ENCODE measurements around the gene MYPN. TPM values are rescaled to one million over a fixed set of nuclear protein-coding genes. Genes with fewer than 3 reads are reported as not detected.

Gene MYPN
- total and polyA plus RNA-seq, 5 donors: 27.2 to 134 (median 83.4) TPM

DNA sequence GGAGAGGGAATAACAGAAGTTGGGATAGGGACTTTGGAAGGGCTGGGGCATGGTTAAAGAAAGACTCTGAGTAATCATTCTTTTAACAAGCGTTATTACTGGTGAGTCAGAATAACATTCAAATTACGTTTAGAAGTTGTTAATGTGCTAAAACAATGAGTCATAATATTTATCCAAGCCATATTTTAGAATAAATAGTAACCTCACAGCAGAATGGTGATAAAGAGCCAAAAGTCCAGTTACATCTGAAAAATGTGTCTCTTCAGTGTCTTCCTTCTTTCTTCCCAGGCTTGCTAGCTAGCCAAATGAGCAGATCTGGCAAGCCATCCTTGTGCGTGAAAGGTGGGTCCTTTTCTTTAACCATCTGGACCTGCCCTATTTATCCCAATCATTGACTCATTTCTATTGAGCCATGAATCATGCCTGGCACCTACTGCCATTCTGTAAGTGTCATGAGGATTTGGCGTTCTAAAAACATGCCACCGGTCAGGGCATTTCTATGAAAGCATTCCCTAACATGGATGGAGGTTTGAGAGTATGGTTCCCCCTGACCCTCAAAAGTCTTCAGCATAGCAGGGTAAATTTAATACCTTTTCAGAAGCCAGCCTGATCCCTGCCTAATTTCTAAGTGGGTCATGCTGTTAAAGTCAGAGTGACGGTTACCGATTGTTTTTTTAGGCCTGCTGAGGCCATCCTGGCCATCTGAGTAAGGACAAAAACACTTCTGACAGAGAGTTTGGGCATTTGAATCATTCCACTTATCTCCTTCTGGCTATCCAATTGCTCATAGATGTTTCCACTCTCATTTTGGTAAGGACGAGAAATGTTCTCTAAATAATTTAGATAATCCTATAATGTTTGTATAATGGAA lies 26.9 kb downstream of the MYPN start:
- ATAC-seq (peak; percentile 69), DNase-seq (no peak)
- intact Hi-C loops (cut with DNase I): no loop called here
- Histone ChIP-seq H3K9me3 (ENCODE audit: control insufficient read depth, low read length) (no peaks in the 10 kb centered on the region), H3K4me1 (ENCODE audit: control insufficient read depth, insufficient read depth, low read length) (peaks cover 4% of the 10 kb centered on the region), H3K4me3 (ENCODE audit: low read length) (no peak overlapping the region), H3K27ac (ENCODE audit: low read length) (peak overlapping the region; percentile 91), H3K27me3 (ENCODE audit: control insufficient read depth, insufficient read depth) (no peaks in the 10 kb centered on the region)
- WGBS: 39% methylated on average over 8 of the region's 8 CpGs

DNA sequence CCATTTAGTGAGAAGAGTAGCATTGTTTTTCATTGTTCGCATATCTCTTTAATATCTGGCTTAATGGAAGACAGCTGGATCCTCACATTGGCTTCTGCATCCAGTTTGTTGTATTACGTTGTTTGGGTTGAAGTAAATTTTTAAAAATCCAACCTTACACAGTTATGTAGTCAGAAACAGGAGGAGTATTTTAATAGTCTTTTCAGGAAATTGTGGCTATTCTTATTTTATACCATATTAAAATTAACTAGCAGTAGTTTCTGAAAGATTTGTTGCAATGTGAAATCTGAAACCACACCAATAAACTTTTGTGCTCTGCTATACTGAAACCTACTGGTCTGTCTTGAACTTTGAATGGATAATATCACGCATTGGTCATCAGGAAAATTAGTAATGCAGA lies 27.9 kb downstream of the MYPN start:
- Histone ChIP-seq H3K9me3 (ENCODE audit: control insufficient read depth, low read length) (no peaks in the 10 kb centered on the region), H3K4me1 (ENCODE audit: control insufficient read depth, insufficient read depth, low read length) (peaks cover 4% of the 10 kb centered on the region), H3K4me3 (ENCODE audit: low read length) (no peak overlapping the region), H3K27ac (ENCODE audit: low read length) (no peak overlapping the region), H3K27me3 (ENCODE audit: control insufficient read depth, insufficient read depth) (no peaks in the 10 kb centered on the region)
- no peak for DNase-seq
- 80% methylated on average over 3 of the region's 3 CpGs for WGBS
- intact Hi-C loops (cut with DNase I): no loop called here
- no peak for ATAC-seq

DNA sequence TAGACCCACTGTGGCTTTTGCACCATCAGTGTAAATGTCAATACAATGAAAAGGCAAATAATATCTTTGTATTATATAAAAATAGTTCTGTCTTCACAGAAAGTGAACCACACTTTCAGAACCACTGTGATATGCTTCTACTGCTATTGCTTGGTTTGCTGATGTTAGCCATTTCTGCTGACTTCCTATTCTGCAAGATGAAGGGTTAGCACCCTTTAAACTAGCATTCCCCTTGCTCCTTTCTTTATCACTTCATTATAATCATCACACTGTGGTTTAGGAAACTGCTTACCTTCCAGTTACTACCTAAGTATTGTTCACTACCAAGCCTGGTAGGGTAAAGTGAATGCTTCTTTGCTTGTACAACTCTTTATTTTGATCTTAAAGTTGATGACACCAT lies 29.2 kb downstream of the MYPN start:
- intact Hi-C loops (cut with DNase I): no loop called here
- no peak for DNase-seq
- Histone ChIP-seq H3K4me3 (ENCODE audit: low read length) (no peak overlapping the region), H3K9me3 (ENCODE audit: control insufficient read depth, low read length) (no peaks in the 10 kb centered on the region), H3K4me1 (ENCODE audit: control insufficient read depth, insufficient read depth, low read length) (peaks cover 4% of the 10 kb centered on the region), H3K27me3 (ENCODE audit: control insufficient read depth, insufficient read depth) (no peaks in the 10 kb centered on the region), H3K27ac (ENCODE audit: low read length) (no peak overlapping the region)
- no peak for ATAC-seq

DNA sequence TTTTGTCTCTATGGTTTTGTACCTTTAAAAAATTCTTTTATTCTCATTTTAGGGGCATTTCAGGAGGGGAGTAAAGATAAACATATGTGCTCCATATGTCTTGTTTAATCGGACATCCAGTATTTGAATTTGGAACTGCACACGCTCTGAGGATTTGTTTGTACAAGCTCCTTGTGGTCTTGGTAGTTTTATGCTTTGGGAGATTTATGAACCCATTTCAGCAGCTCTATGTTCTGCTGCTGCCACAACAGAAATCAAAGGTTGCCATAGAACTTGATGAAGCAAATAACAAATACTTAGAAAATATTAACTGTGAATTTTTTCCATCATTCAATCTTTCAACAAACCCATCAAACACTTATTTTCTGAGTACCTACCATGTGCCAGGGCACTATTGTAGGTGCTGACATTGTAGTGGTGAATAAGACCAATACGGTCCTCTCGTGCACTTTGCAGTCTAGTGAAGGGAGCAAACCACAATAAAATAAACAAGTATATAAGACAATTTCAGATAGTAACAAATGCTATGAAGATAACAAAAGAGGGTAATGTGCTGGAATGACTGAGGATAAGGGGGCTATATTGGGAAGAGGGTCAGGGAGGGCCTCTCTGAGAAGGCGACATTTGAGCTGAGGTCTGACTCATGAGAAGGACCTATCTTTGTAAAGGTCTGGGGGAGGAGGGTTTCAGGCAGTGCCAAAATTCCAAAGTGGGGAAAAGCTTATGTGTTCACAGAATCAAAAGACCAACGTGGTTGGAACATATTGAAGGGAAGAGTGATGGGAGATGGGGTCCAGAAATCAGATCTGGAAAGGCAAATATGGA lies 30.4 kb downstream of the MYPN start:
- ATAC-seq: peak in 1 of 2 donors; percentile 69
- WGBS: 68% methylated on average over 6 of the region's 6 CpGs

GRCh38 chr10:68142761-68143160 lies 33.5 kb downstream of the MYPN start:
- H3K9me3 ChIP-seq (ENCODE audit: control insufficient read depth, low read length): no peaks in the 10 kb centered on the region
- no peaks in the 10 kb centered on the region for H3K27me3 ChIP-seq (ENCODE audit: control insufficient read depth, insufficient read depth)
- WGBS: 69% methylated on average over 4 of the region's 4 CpGs
- H3K4me3 ChIP-seq (ENCODE audit: low read length): no peak overlapping the region
- ATAC-seq (no peak), DNase-seq (no peak)
- H3K4me1 ChIP-seq (ENCODE audit: control insufficient read depth, insufficient read depth, low read length): peaks cover 4% of the 10 kb centered on the region
- intact Hi-C loops (cut with DNase I): no loop called here
- no peak overlapping the region for H3K27ac ChIP-seq (ENCODE audit: low read length)

More for the DNA sequence above, 30.4 kb downstream of the MYPN start:
- H3K4me1 ChIP-seq (ENCODE audit: control insufficient read depth, insufficient read depth, low read length): peaks cover 4% of the 10 kb centered on the region
- H3K27ac ChIP-seq (ENCODE audit: low read length): peak overlapping the region; percentile 58
- intact Hi-C loops (cut with DNase I): no loop called here
- H3K4me3 ChIP-seq (ENCODE audit: low read length): no peak overlapping the region
- no peaks in the 10 kb centered on the region for H3K27me3 ChIP-seq (ENCODE audit: control insufficient read depth, insufficient read depth)
- no peaks in the 10 kb centered on the region for H3K9me3 ChIP-seq (ENCODE audit: control insufficient read depth, low read length)
- no peak for DNase-seq

DNA sequence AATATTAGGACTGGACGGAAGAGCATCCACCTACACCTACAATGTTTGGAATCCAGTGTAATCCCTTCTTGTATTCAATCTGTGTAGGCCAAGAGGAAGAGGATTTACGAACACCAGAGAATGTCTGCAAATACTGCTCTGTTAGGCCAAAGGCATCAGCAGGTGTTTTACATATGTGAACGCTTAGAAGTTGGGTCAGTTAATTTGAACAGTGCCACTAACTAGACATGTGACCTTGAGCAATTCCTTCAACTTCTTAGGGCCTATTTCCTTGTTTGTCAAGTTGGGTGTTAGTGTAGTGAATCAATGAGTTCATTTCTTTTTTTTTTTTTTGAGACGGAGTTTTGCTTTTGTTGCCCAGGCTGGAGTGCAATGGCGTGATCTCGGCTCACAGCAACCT lies 35.4 kb downstream of the MYPN start:
- H3K4me1 ChIP-seq (ENCODE audit: control insufficient read depth, insufficient read depth, low read length): peaks cover 1% of the 10 kb centered on the region
- H3K4me3 ChIP-seq (ENCODE audit: low read length): no peak overlapping the region
- no peak for DNase-seq
- ATAC-seq: no peak
- intact Hi-C loops (cut with DNase I): no loop called here
- H3K27me3 ChIP-seq (ENCODE audit: control insufficient read depth, insufficient read depth): no peaks in the 10 kb centered on the region
- 94% methylated on average over 6 of the region's 6 CpGs for WGBS
- no peak overlapping the region for H3K27ac ChIP-seq (ENCODE audit: low read length)
- H3K9me3 ChIP-seq (ENCODE audit: control insufficient read depth, low read length): no peaks in the 10 kb centered on the region

GRCh38 chr10:68145705-68146104 lies 36.4 kb downstream of the MYPN start:
- H3K9me3 ChIP-seq (ENCODE audit: control insufficient read depth, low read length): no peaks in the 10 kb centered on the region
- no peaks in the 10 kb centered on the region for H3K27me3 ChIP-seq (ENCODE audit: control insufficient read depth, insufficient read depth)
- intact Hi-C loops (cut with DNase I): no loop called here
- DNase-seq (no peak), ATAC-seq (no peak)
- H3K4me1 ChIP-seq (ENCODE audit: control insufficient read depth, insufficient read depth, low read length): no peaks in the 10 kb centered on the region
- no peak overlapping the region for H3K27ac ChIP-seq (ENCODE audit: low read length)
- 61% methylated on average over 3 of the region's 3 CpGs for WGBS
- H3K4me3 ChIP-seq (ENCODE audit: low read length): no peak overlapping the region

DNA sequence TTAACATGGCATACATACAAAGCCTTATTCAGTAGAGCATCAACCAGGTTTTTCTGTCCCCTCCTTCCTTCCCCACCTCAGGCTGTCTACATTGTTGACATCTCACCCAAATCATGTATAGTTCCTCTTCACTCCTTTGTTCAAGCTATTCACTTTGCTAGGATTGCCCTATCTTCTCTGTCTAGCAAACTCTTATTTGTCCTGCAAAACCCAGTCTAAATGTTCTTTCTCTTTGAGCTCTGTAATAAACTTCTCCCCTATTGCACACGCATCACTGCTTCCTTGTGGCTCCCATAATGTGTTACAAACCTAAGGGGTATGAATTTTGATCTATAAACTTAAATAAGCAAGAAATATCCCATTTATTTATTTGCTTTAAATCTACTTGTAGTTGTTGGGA lies 36.8 kb downstream of the MYPN start:
- Histone ChIP-seq H3K27ac (ENCODE audit: low read length) (no peak overlapping the region), H3K9me3 (ENCODE audit: control insufficient read depth, low read length) (no peaks in the 10 kb centered on the region), H3K4me1 (ENCODE audit: control insufficient read depth, insufficient read depth, low read length) (no peaks in the 10 kb centered on the region), H3K27me3 (ENCODE audit: control insufficient read depth, insufficient read depth) (no peaks in the 10 kb centered on the region), H3K4me3 (ENCODE audit: low read length) (no peak overlapping the region)
- intact Hi-C loops (cut with DNase I): no loop called here
- 96% methylated on average over 1 of the region's 1 CpG for WGBS
- no peak for DNase-seq
- no peak for ATAC-seq

- ATAC-seq: no peak
- H3K27ac ChIP-seq (ENCODE audit: low read length): no peak overlapping the region
- WGBS: 83% methylated on average over 1 of the region's 1 CpG
- no peaks in the 10 kb centered on the region for H3K9me3 ChIP-seq (ENCODE audit: control insufficient read depth, low read length)
- DNase-seq: no peak
- peaks cover 7% of the 10 kb centered on the region for H3K4me1 ChIP-seq (ENCODE audit: control insufficient read depth, insufficient read depth, low read length)
- H3K27me3 ChIP-seq (ENCODE audit: control insufficient read depth, insufficient read depth): no peaks in the 10 kb centered on the region
- H3K4me3 ChIP-seq (ENCODE audit: low read length): no peak overlapping the region
- intact Hi-C loops (cut with DNase I): no loop called here
Measured at GRCh38 chr10:68151453-68151852, 42.2 kb downstream of the MYPN start.

DNA sequence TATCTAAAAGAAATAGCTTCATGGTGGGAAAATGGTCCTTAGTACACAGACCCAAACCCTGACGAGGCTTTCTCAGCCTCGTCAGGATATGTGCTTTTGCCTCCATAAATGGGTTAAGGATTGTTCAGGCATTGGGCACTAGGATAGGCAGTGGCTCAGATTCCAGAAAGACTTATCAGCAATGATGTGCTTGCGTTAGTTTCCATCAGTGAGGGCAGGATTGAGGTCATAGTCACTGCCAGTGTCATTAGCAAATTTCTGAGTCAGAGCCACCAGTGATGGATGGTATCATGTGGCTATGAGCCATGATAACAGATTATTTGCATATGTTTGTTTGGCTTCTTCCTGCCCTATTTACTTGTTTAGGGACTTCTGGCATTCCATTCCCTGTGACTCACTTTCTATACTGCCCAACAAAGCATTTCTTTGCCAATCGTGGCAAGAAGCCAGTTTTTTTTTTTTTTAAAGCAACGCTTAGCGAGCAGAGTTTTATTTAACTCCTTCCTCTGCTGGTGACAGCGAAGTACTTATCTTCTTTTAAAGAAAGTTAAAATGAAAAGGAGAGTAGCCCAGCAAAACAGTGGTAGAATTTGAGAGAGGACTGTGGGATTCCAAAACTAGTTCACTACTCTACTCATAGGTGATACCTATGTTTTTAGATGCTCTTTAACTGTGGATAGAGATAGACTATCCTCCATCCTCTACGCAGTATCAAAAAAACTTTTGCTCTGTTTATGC lies 44.4 kb downstream of the MYPN start:
- WGBS: 8% methylated on average over 8 of the region's 8 CpGs
- no peak for DNase-seq
- peaks cover 7% of the 10 kb centered on the region for H3K4me1 ChIP-seq (ENCODE audit: control insufficient read depth, insufficient read depth, low read length)
- no peak overlapping the region for H3K4me3 ChIP-seq (ENCODE audit: low read length)
- H3K27me3 ChIP-seq (ENCODE audit: control insufficient read depth, insufficient read depth): no peaks in the 10 kb centered on the region
- peak; percentile 88 to 91 for ATAC-seq
- intact Hi-C loops (cut with DNase I): no loop called here
- H3K27ac ChIP-seq (ENCODE audit: low read length): peak overlapping the region; percentile 75
- H3K9me3 ChIP-seq (ENCODE audit: control insufficient read depth, low read length): no peaks in the 10 kb centered on the region

DNA sequence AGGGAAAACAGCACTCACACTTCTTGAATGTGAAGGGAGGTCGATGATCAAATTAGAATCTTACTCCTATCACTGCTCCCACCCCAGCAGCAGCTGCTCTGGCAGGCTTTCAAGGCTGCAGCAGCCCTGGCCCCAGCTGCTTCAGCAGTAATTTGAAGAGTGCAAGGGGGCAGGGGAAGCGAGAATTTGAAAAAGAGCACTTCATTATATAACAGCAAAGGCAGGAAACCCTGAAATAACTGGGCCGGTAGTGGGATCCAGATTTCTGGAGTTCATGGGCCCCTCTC lies 44.9 kb downstream of the MYPN start:
- 2% methylated on average over 3 of the region's 3 CpGs for WGBS
- peak; percentile 40 to 79 (median 70) for DNase-seq
- Histone ChIP-seq H3K27me3 (ENCODE audit: control insufficient read depth, insufficient read depth) (no peaks in the 10 kb centered on the region), H3K4me1 (ENCODE audit: control insufficient read depth, insufficient read depth, low read length) (peaks cover 7% of the 10 kb centered on the region), H3K4me3 (ENCODE audit: low read length) (no peak overlapping the region), H3K9me3 (ENCODE audit: control insufficient read depth, low read length) (no peaks in the 10 kb centered on the region), H3K27ac (ENCODE audit: low read length) (peak overlapping the region; percentile 75)
- ATAC-seq: peak; percentile 44 to 54
- intact Hi-C loops (cut with DNase I): no loop called here
